ENCODE results near the gene STYX. TPM values are rescaled to one million over a fixed set of nuclear protein-coding genes. Genes with fewer than 3 reads are reported as not detected.
"Not testable (repeated sequence)": the region's sequence is repeated elsewhere in the genome, so short reads cannot be mapped to it uniquely, and the experiment has no call there.

STYX gene
- total RNA-seq, 1 donor from 2014 or later = 9.0 TPM

DNA sequence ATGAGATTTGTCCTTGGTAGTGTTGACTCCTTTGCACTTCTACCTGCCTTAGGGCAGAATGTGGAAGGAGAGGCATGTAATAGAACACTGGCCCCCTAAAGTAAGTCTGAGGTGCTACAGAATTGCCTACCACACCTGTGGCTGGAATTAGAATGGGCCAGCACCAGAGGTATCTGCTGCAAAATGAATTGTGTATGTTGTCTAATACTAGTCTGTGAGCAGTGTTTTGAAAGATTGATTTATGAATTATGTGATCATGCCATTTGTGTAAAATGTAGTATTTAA, 5.7 kb upstream of the STYX start:
- no peak for DNase-seq (ENCODE audit: low spot score)

DNA sequence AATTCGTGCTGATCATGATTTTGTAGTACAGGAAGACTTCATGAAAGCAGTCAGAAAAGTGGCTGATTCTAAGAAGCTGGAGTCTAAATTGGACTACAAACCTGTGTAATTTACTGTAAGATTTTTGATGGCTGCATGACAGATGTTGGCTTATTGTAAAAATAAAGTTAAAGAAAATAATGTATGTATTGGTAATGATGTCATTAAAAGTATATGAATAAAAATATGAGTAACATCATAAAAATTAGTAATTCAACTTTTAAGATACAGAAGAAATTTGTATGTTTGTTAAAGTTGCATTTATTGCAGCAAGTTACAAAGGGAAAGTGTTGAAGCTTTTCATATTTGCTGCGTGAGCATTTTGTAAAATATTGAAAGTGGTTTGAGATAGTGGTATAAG, 2.5 kb upstream of the STYX start:
- not testable (repeated sequence) for DNase-seq (ENCODE audit: low spot score)

DNA sequence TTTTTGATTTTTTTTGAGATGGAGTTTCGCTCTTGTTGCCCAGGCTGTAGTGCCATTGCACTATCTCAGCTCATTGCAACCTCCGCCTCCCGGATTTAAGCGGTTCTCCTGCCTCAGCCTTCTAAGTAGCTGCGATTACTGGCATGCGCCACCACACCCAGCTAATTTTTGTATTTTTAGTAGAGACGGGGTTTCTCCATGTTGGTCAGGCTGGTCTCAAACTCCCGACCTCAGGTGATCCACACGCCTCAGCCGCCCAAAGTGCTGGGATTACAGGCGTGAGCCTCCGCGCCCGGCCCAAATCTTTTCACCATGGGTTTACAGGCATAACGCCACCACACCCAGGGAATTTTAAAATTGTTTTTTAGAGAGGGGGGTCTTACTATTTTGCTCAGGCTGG, 931 bp upstream of the STYX start:
- DNase-seq (ENCODE audit: low spot score) = not testable (repeated sequence)

DNA sequence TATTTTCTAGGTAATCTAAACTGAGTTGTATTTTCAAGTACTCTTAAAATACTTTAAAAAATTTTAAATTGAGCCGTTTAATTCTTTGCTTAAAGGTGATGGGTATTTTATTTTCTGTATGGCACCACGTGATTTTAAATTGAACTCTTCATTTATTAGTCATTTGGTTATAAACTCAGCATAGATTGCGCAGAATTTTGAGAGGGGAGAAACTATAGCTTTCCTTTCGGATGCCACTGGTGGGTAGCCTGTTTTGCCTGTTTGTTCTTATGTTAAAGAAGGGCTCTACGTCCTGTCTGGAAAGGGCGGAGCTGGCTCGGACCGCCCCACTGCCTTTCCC, 411 bp upstream of the STYX start:
- no peak for DNase-seq (ENCODE audit: low spot score)

DNA sequence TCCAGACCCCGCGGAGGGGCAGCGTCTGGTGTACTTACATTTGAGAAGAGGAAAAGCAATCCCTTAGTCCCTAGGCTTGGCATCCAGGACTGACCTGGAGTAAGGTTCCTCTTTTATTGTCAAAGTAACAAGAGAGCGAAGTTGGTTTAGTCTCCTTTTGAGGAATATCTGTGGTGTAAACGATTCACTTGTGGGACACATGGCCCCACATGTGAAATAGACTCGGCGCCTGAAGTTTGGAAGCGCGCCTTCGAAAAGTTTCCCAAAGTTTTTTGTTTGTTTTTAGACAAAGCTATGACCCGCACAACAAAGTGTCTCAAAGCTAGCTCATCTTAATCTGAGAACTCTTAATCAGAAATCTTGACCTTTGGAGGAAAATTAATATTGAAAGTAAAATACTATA, 744 bp downstream of the STYX start:
- DNase-seq (ENCODE audit: low spot score) = no peak

DNA sequence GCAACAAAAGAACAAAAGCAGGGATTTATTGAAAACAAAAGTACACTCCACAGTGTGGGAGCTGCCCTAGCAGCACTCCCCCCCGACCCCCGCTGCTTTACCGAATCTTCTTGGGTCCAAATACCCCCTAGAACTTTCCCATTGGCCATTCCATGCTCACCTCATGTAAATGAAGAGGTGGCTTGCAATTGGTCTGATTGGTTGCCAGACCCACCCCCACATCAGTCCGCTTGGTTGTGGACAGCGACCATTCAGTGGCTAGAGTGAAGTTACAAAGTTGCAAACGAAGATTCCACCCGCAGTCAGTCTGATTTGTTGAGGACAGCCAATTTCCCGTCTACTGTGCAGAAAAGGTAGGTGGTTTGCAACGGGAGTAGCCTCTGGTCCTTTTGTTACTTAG, 3.9 kb downstream of the STYX start:
- no peak for DNase-seq (ENCODE audit: low spot score)

DNA sequence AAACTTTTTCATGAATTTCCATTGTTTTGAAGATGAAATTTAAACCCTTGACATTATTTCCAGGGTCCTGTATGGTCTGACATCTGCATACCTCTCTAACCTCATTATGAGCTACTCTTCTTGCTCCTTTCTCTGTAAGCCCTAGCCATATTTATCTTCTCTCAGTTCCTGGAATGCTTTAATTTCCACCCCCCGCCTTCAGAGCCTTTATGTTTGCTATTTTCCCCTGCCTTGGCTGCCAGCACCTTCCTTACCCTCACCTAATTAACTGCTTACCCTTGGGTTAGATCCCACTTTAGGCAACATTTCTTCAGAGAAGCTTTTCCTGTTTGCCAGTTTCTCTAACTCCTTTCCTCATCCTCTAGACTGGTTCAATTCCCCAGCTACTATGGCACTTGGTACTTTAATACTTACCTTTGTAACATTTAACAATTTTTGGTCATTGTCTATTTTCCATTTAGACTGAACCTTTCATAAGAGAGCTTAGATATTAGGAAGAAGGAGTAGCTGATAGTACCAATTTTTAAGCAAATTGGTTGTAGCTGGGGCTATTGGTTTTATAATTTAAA, 6.0 kb downstream of the STYX start:
- DNase-seq (ENCODE audit: low spot score) = no peak

DNA sequence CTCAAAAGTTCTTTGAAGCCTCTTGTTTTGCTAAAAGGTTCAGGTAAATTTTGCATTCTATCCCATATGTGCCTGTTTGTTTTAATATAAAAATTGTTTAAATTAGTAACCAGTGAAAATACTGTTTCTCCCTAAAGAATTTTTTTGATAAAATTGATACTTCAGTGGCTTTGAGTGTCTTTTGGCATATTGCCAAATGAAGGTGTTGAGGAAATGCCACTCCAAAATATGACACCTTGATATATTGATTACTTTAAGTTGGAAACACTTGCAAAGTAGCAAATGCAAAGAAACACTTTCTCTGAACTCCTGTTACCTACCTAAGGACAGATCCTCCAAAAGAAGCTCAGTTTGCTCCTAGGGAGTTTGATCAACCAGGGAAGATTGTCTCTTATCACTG, 8.4 kb downstream of the STYX start:
- DNase-seq (ENCODE audit: low spot score) = no peak

DNA sequence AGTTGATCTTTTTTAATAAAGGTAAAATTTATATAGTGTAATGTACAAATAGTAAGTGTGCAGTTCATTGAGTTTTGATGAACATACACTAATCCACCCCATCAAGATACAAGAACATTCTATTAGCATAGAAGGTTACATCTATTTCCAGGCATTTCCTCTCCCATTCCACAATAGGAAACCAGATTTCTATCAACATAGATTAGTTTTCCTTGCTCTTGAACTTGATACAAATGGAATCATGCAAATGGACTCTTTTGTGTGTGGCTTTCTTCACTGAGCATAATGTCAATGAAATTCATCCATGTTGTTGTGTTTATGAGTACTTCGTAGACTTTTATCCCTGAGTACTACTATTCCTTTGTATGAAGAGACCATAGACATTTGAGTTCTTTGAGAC, 10.8 kb downstream of the STYX start:
- DNase-seq (ENCODE audit: low spot score) = no peak

DNA sequence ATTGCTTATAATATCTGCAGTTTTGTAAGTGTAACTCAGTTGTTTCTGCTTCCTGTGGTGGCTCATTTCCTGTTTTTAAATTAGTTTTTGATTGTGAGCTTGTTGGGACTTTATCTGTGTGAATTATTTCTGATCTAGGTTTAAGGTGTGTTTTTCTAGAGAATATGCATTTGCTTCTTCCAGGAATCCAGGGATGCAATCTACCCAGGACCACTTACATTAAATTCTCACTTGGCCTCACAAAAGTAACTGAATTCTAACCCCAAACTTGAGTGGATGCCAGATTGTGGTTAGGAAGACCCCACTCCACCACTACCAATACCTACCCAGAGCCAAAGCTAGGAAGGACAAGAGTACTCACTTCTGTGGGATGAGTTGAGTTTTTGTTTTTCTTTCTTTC, 11.9 kb downstream of the STYX start:
- no peak for DNase-seq (ENCODE audit: low spot score)

DNA sequence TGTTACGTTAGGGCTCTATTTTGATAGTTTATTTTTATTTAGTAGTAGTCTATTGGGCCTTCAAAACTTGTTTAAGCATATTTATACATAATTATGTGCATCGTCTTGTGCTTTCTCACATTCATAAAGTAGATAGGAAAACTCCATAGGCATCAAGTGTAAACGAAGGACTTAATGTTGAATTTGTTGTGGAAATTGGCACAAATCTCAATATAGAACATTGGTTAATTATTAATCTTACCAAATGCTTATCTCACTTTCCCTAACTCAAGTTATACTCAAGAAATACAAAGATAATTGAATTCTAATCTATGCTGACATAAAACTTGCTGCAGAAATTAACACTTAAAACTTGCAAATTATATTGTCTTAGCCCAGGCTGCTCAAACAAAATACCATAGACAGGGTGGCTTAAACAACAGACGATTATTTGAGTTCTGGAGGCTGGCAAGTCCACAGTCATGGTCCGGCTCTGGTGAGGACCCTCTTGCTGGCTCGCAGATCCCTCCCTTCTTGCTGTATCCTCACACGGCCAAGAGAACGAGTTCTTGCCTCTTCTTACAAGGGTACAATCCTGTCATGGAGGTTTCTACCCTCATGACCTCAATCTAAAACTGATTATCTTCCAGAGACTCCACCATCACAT, 18.8 kb downstream of the STYX start:
- no peak for DNase-seq (ENCODE audit: low spot score)

DNA sequence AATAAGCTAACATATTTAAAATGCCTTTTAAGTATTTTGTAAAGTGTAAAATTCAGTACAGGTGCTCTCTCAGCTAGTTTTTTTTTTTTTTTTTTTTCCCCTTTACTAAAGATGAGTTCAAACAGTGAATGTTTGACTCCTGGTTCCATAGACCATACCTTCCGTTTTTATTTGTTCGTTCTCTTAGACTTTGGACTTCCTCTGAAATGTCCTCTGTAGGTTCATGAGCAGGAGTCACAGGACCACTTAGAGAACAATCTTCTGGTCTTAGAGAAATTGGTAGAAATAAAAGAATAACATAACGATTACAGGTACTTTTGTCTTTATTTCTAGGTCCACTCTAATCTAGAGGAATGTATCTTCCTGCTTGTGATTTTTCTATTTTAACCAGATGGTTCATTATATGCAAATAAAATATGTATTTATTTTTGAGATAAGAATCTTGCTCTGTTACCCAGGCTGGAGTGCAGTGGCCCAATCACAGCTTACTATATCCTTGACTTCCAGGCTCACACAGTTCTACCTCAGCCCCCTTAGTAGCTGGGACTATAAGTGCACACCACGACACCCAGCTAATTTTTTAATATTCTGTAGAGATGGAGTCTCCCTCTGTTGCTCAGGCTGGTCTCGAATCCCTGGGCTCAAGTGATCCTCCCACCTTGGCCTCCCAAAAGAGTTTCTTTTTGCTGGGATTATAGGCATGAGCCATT, 25.8 kb downstream of the STYX start:
- no peak for DNase-seq (ENCODE audit: low spot score)

DNA sequence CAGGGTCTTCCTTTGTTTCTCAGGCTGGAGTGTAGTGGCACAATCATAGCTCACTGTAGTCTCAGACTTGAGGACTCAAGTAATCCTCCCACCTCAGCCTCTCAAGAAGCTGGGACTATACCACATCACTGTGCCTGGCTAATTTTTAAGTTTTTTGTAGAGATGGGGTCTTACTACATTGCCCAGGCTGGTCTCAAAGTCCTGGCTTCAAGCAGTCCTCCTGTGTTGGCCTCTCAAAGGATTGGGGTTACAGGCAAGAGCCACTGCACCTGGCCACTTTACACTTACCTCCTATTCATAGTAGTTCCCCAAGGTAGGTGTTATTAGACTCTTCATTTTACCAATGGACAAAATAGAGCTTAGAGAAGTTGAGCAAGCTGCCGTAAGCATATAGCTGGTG, 29.2 kb downstream of the STYX start:
- no peak for DNase-seq (ENCODE audit: low spot score)

DNA sequence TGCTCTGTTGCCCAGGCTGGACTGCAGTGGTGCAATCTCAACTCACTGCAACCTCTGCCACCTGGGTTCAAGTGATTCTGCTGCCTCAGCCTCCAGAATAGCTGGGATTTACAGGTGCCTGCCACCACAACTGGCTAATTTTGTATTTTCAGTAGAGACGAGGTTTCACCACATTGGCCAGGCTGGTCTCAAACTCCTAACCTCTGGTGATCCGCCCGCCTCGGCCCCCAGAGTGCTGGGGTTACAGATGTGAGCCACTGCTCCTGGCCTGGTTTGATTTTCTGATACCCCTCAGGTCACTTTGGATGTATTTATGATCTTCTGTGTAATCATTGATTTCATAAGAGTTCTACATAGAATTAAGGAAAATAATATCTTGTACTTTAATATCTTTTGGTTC, 33.0 kb downstream of the STYX start:
- not testable (repeated sequence) for DNase-seq (ENCODE audit: low spot score)

DNA sequence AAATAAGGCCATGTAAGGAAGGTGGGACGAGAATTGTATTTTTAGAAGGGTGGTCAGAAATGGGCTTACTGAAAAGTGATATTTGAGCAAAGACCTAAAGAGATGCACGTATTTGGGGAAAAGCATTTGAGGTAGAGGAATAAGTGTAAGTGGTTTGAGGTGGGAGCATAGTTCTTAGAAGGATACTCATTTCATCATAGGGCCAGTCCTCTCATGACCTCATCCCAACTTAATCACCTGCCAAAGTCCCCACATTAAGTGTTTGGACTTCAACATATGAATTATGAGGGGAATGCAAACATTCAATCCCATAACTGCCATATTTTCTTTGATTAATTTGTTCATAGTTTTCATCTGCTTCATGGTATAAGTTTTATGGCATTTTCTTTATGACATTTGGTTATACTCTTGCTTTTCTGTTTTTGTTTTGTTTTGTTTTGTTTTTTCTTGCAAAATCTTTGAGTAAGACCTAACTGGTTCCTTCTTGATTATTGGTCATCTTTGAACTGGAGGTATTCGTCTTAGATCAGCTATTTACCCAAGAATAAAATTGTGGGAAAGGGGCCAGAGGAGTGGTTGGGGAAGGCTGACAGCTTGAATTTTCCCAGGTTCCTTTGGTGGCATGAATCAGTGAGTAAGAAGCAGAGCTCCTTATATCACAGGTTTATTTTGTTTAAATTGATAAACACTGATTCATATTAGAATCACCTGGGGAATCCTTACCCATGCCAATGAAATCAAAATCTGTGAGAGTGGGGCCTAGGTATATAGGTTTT, 37.3 kb downstream of the STYX start:
- no peak for DNase-seq (ENCODE audit: low spot score)

DNA sequence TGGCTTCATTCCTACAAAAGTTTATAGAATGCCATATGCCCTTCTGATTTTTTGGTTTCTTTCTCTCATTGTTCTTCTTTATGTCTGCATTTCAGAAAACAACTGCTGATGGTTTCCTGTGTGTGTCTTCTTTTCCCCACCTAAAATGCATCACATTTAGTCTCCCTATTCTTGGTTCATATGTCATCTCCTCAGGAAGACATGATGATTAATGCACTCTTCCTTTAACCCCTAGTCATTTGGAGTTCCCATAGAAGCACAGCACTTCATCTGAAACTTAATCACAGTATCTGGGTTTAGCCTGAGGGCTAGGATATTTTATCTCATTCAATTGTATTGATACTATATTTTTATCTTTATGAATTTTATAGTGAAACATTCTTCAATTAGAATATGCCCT, 39.9 kb downstream of the STYX start:
- no peak for DNase-seq (ENCODE audit: low spot score)

DNA sequence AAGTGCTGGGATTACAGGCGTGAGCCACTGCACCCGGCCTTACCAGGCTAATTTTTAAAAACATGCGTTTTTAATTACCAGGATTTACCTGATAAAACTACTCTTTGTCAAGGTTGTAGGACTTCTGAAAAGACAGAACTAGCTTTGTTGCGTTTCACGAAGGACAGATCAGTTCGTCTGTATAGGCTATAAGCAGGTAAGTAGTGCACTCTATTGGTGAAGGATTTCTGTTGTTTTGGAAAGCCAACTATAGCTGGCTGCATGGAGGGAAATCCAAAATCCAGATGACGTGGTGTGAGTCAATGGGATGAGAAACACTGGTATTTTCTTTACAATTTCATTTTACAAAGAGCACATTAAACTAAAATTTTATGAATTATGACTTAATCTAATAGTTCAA, 46.9 kb downstream of the STYX start:
- no peak for DNase-seq (ENCODE audit: low spot score)

DNA sequence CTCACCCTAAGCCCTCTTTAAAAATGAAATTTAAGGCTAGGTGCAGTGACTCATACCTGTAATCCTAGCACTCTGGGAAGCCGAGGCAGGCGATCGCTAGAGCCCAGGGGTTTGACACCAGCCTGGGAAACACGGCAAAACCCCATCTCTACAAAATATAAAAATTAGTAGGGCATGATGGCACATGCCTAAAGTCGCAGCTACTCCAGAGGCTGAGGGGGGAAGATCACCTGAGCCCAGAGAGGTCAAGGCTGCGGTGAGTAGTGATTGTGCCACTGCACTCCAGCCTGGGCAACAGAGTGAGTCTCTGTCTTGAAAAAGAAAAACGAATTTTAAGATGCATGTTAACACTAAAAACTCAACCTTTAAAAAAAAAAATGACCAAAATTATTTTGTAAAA, 48.7 kb downstream of the STYX start:
- no peak for DNase-seq (ENCODE audit: low spot score)

DNA sequence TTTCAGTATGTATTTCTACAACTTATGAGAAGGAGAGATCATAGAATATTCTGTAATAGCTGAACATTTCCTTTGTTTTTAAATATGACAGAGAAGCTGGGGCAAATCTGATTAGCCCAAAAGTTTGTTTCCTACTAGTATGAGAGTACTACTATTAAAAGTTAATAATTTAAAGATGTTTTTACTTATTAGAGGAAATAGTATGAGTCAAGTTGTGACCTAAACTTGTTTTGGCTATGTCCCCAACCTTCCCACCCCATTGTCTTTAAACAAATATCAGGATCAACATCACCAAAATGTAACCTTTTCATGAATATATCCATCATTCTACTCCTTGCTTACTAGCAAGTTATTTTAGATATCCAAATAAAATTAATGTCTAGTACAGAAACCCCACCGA, 50.9 kb downstream of the STYX start:
- DNase-seq (ENCODE audit: low spot score) = no peak

DNA sequence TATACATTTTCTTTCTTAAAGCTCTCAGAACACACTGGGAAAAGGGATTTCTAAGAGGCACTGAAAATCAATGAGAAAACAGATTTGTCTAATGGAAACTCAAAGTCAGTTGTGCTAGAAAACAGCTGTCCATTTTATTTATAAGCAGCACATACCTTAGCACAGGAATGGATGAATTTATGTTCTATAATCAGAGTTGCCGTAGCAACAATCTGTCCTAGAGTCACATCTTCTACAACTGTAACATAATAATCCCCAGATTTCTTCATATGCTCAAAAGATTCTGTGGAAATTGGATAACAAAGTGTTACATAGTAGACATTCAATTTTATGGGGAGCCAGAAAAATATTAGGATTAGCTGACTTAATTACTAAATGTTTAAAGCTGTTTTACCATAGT, 51.7 kb downstream of the STYX start:
- DNase-seq (ENCODE audit: low spot score) = no peak

DNA sequence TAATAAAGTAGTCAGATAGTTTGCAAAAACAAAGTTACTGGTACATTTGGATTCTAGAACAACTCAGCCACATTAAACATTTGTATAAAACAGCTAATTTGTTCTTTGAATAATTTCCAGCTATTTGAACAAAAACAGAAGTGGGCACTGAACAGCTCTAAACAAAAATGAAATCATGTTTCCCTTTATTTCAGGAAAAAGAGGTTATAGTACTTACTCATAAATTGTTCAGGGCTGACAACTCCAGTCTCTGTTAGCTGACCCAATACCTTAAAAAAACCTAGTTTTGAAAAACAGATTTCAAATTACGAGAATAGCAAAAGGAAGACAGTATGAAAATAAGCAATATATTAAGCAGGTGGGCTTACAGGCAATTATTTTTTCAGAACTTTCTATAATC, 53.2 kb downstream of the STYX start:
- DNase-seq (ENCODE audit: low spot score) = no peak

DNA sequence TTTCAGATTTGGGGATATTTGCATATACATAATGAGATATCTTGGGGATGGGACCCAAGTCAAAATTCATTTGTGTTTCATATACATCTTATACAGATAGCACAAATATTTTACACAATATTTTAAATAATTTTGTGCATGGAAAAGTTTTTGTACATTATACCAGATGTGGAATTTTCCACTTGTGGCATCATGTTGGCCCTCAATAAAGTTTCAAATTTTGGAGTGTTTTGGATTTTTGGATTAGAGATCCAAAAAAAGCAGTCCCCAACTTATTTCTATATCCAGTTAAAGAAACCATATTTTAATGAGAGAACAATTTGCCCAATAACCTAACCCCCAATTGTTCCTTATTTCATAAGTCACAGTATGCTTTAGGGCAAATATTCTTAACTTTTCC, 56.9 kb downstream of the STYX start:
- DNase-seq (ENCODE audit: low spot score) = no peak

DNA sequence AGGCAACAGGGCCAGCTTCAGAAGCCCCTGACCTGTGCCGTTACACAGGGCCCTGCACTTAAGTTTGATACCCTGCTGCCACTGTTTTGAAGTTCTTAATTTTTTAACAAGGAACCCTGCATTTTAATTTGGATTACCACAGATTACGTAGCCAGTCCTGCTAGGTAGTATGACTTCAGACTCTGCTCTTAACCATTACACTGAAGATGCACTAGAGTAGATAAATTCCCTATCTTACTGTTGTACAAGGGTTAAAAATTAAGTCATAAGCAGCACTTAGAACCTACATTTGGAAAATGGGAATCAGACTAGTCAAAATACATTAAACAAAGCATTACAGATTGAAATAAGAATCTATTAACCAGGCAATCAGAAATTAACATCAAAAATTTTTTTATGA, 59.2 kb downstream of the STYX start:
- DNase-seq (ENCODE audit: low spot score) = no peak
